Bronchial epithelial cell (primary cell): Measurements from ENCODE around the gene EPHA6. TPM values are rescaled to one million over a fixed set of nuclear protein-coding genes. Genes with fewer than 3 reads are reported as not detected.
A peak's percentile ranks its signal among the peaks of the same experiment; 100 is the strongest.

Experiments
- DNase-seq: peaks from one replicate; pipeline ENCODE4 v3.0.0-alpha.2; 2010; ENCODE audit warnings: low read depth
- FAIRE-seq: peaks from 2 replicates; lab custom pipeline; 2011; peaks lifted over from hg19 to GRCh38; lab: Jason Lieb, UNC
- H3K27me3 ChIP-seq: 2 replicates; pipeline ENCODE4 v1.5.1; 2011; ENCODE audit warnings: low read length; ENCODE audit not compliant: control insufficient read depth, insufficient read depth
- H3K36me3 ChIP-seq: 2 replicates; pipeline ENCODE4 v1.5.1; 2011; ENCODE audit warnings: low read length; ENCODE audit not compliant: control insufficient read depth, insufficient read depth
- H3K4me3 ChIP-seq: 2 replicates; pipeline ENCODE4 v1.5.1; 2011; ENCODE audit warnings: mild to moderate bottlenecking, low read depth, low read length, control low read depth
- CTCF ChIP-seq: IDR thresholded peaks from 2 replicates; pipeline ENCODE4 v1.5.1; 2011; ENCODE audit warnings: mild to moderate bottlenecking, moderate library complexity, low read length, control low read depth, inconsistent platforms; ENCODE audit not compliant: insufficient read depth, severe bottlenecking
- total RNA-seq: library from RNA; depleted of rRNA; stranded (reverse); fragments of >200 nt; gene quantifications from 2 replicates; pipeline ENCODE4 v1.2.1, GENCODE V29; 2014

EPHA6 gene
- 0.26 and 0.64 TPM in 2 replicates for total RNA-seq

GRCh38 chr3:96813820-96814650 lies at the start of gene EPHA6:
TSS of gene EPHA6 (plus strand) at chr3:96814594.
- peak; percentile 24 for DNase-seq

GRCh38 chr3:96776818-96777217 lies 37.6 kb upstream of the EPHA6 start:
- TF ChIP-seq CTCF = no peak
- no peaks in the 10 kb centered on the region for H3K36me3 ChIP-seq
- FAIRE-seq = no peak
- no peak overlapping the region for H3K4me3 ChIP-seq
- H3K27me3 ChIP-seq = no peaks in the 10 kb centered on the region
- no peak for DNase-seq

More at GRCh38 chr3:96813820-96814650, at the start of gene EPHA6:
- H3K36me3 ChIP-seq = no peaks in the 10 kb centered on the region
- no peak for FAIRE-seq
- peaks cover 13% of the 10 kb centered on the region for H3K27me3 ChIP-seq
- peak within 1 kb of the TSS; percentile 38 for H3K4me3 ChIP-seq
- peak; percentile 25 for TF ChIP-seq CTCF

GRCh38 chr3:96779810-96780209 lies 34.6 kb upstream of the EPHA6 start:
- no peak for DNase-seq
- Histone ChIP-seq H3K36me3 (no peaks in the 10 kb centered on the region), H3K4me3 (no peak overlapping the region), H3K27me3 (no peaks in the 10 kb centered on the region)
- TF ChIP-seq CTCF = no peak
- no peak for FAIRE-seq

GRCh38 chr3:96796101-96796500 lies 18.3 kb upstream of the EPHA6 start:
- no peak for TF ChIP-seq CTCF
- H3K27me3 ChIP-seq = no peaks in the 10 kb centered on the region
- no peak for FAIRE-seq

GRCh38 chr3:96803870-96804269 lies 10.5 kb upstream of the EPHA6 start:
- no peaks in the 10 kb centered on the region for H3K36me3 ChIP-seq
- no peak for DNase-seq
- no peak for FAIRE-seq
- H3K27me3 ChIP-seq = no peaks in the 10 kb centered on the region
- no peak for TF ChIP-seq CTCF
- no peak overlapping the region for H3K4me3 ChIP-seq

More at GRCh38 chr3:96796101-96796500, 18.3 kb upstream of the EPHA6 start:
- no peak for DNase-seq
- Histone ChIP-seq H3K4me3 (no peak overlapping the region), H3K36me3 (no peaks in the 10 kb centered on the region)
